ENCODE results near the gene AMHR2. TPM values are rescaled to one million over a fixed set of nuclear protein-coding genes. Genes with fewer than 3 reads are reported as not detected.
A peak's percentile ranks its signal among the peaks of the same experiment; 100 is the strongest.

AMHR2 gene
- total RNA-seq, 1 experiment from 2014 or later: not detected

DNA sequence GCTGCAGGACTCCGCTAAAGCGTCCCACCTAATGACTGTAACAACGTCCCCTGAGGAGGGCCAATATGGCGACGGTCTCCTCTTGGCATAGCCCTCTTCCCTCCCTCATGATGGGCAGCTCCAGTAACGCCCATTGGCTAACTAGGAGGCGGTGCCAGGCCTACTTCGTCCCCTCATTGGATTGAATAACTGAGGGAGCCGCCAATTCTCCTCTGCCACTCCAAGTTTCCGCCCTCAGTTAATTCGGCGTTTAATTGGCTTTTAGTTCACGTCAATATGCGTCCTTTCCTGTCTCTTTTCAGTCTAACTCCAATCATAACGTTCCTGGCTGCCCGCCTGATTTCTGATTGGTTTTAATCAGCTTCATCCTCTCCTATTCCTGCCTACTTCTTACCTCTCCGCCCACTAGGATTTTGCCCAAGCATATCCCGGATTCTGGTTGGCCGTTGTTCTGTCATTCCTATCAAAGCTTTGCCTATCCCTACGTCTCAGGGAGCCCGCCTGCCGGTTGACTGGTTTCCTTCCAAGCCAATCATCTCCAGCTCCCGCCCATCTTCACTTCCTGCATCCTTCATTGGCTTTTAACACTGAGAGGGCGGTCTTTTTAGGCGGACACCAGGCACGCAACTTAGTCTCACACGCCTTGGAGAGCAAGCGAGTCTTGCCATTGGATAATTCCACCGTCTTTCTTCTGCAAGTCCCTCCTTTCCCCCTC, 44.1 kb upstream of the AMHR2 start:
- H3K36me3 Mint-ChIP-seq (ENCODE audit: insufficient read depth, unreplicated experiment): peaks cover 41% of the 10 kb centered on the region
- intact Hi-C loops (cut with micrococcal nuclease; ENCODE audit: unreplicated experiment): loop anchor here (2.0 kb wide), 1 partner anchor 27 kb away; no protein-coding TSS in a partner anchor
- H3K27me3 Mint-ChIP-seq (ENCODE audit: unreplicated experiment): no peaks in the 10 kb centered on the region
- CTCF ChIA-PET: interaction anchor here (0.5 to 1.4 kb wide), 4 partner anchors 27 to 58 kb away, joined by 4 to 11 read pairs (median 8); partner anchors contain the start of gene AAAS
- no peaks in the 10 kb centered on the region for H3K9me3 Mint-ChIP-seq (ENCODE audit: low read depth, unreplicated experiment)
- BruUV-seq (replicated peaks): no TSS peak
- H3K4me1 Mint-ChIP-seq (ENCODE audit: low read depth, unreplicated experiment): peaks cover 15% of the 10 kb centered on the region
- no peak overlapping the region for H3K27ac Mint-ChIP-seq (ENCODE audit: unreplicated experiment)
- TF ChIP-seq, protein P1, sequence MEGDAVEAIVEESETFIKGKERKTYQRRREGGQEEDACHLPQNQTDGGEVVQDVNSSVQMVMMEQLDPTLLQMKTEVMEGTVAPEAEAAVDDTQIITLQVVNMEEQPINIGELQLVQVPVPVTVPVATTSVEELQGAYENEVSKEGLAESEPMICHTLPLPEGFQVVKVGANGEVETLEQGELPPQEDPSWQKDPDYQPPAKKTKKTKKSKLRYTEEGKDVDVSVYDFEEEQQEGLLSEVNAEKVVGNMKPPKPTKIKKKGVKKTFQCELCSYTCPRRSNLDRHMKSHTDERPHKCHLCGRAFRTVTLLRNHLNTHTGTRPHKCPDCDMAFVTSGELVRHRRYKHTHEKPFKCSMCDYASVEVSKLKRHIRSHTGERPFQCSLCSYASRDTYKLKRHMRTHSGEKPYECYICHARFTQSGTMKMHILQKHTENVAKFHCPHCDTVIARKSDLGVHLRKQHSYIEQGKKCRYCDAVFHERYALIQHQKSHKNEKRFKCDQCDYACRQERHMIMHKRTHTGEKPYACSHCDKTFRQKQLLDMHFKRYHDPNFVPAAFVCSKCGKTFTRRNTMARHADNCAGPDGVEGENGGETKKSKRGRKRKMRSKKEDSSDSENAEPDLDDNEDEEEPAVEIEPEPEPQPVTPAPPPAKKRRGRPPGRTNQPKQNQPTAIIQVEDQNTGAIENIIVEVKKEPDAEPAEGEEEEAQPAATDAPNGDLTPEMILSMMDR (IDR thresholded peaks at IDR 0.05; ENCODE audit: unreplicated experiment): no peak
- peak; percentile 95 for DNase-seq
- no peak overlapping the region for H3K4me3 Mint-ChIP-seq (ENCODE audit: low read depth, unreplicated experiment)

DNA sequence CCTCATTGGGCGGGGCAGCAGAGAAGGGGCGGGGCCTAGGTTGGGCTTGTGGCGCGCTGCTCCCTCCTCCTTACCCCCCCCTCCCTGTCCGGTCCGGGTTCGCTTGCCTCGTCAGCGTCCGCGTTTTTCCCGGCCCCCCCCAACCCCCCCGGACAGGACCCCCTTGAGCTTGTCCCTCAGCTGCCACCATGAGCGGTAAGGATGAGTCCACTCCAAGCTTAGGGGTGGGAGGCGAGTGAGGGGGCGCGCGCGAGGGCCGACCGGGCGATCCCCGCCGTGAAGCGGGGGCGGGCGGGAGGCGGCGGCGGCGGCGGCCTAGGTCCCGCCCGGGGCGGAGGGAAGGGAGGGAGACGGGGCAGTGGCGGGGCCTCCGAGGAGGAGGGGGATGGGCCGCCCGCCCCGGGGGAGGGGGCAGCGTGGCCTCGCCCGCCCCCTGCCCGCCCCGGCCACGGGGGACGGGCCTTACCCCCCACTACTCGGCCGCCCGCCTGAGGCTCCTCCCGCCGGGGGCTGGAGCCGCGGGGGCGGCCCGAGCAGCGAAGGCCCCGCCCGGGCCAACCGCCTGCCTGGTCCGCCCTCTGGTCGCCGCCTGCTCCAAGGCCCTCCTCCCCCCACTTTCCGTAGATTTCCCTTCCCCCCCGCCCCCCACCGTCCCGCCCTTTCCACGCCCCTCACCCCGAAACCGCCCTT, 43.4 kb upstream of the AMHR2 start, which contains the start of gene SP1:
TSS of gene SP1 (plus strand) at position 73 of the 690 bp plus-strand sequence. CDS start at position 189, 116 bp downstream.
- no TSS peak for BruUV-seq (replicated peaks)
- peak; percentile 89 for DNase-seq
- peaks cover 48% of the 10 kb centered on the region for H3K36me3 Mint-ChIP-seq (ENCODE audit: insufficient read depth, unreplicated experiment)
- CTCF ChIA-PET: interaction anchor here (0.6 to 1.4 kb wide), 4 partner anchors 28 to 128 kb away, joined by 4 to 11 read pairs (median 8); partner anchors contain the start of gene AAAS
- no peaks in the 10 kb centered on the region for H3K27me3 Mint-ChIP-seq (ENCODE audit: unreplicated experiment)
- H3K4me3 Mint-ChIP-seq (ENCODE audit: low read depth, unreplicated experiment): no peak within 1 kb of the TSS
- TF ChIP-seq, protein P1 (IDR thresholded peaks at IDR 0.05; ENCODE audit: unreplicated experiment): no peak
- H3K4me1 Mint-ChIP-seq (ENCODE audit: low read depth, unreplicated experiment): peaks cover 15% of the 10 kb centered on the region
- H3K27ac Mint-ChIP-seq (ENCODE audit: unreplicated experiment): peak within 1 kb of the TSS; percentile 76
- no peaks in the 10 kb centered on the region for H3K9me3 Mint-ChIP-seq (ENCODE audit: low read depth, unreplicated experiment)
- intact Hi-C loops (cut with micrococcal nuclease; ENCODE audit: unreplicated experiment): loop anchor here (2.0 kb wide), 1 partner anchor 27 kb away; no protein-coding TSS in a partner anchor

DNA sequence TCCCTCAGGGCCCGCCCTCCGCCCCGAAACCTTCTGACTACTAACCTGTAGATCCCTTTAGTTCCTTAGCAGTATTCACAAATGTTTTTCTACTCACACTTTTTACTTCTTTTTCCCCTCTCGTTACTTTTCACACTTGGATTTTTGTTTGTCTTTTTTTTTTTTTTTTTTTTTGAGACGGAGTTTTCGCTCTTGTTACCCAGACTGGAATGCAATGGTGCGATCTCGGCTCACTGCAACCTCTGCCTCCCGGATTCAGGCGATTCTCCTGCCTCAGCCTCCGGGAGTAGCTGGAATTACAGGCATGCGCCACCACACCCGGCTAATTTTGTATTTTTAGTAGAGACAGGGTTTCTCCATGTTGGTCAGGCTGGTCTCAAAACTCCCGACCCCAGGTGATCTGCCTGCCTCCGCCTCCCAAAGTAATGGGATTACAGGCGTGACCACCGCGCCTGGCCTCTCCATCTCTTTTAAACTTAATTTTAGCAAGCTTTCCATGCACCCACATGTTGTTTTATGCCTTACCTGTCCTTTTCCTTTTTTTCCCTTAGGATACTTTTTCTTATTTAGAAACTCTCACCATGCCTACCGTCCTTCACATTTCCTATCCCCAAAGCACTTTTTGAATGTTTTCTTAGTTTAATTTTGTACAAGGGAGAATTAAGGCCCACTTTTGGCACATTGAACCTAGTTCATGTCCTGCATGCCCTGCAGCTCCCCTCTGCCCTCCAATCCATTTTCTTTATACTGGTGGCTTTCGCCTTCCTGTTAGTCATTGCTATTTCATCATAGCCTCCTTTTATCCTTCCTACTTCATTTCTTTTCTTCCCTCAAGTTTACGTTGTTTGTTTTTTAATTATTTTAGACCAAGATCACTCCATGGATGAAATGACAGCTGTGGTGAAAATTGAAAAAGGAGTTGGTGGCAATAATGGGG, 42.6 kb upstream of the AMHR2 start:
- intact Hi-C loops (cut with micrococcal nuclease; ENCODE audit: unreplicated experiment): loop anchor here (2.0 kb wide), 1 partner anchor 28 kb away; no protein-coding TSS in a partner anchor
- TF ChIP-seq, protein P1 (IDR thresholded peaks at IDR 0.05; ENCODE audit: unreplicated experiment): no peak
- H3K4me1 Mint-ChIP-seq (ENCODE audit: low read depth, unreplicated experiment): peaks cover 20% of the 10 kb centered on the region
- no peaks in the 10 kb centered on the region for H3K9me3 Mint-ChIP-seq (ENCODE audit: low read depth, unreplicated experiment)
- H3K4me3 Mint-ChIP-seq (ENCODE audit: low read depth, unreplicated experiment): no peak overlapping the region
- no peaks in the 10 kb centered on the region for H3K27me3 Mint-ChIP-seq (ENCODE audit: unreplicated experiment)
- DNase-seq: no peak
- no TSS peak for BruUV-seq (replicated peaks)
- peak overlapping the region; percentile 76 for H3K27ac Mint-ChIP-seq (ENCODE audit: unreplicated experiment)
- H3K36me3 Mint-ChIP-seq (ENCODE audit: insufficient read depth, unreplicated experiment): peaks cover 52% of the 10 kb centered on the region
- CTCF ChIA-PET: interaction anchor here (0.5 to 2.2 kb wide), 3 partner anchors 28 to 628 kb away, joined by 6 to 19 read pairs (median 7); partner anchors contain the start of gene HOXC8

All from Calu3 (cell line).